Transverse colon (tissue), 4 donors: ENCODE measurements around the gene KLHL13.

Source experiments
- CTCF ChIP-seq, 5 experiments: fragments of 200-600 bp in 3 of 5; fragments of 450-650 bp in 2 of 5; sonication (generic) in 3 of 5; IDR thresholded peaks; 1 replicate in 2 of 5; 2 replicates in 3 of 5; pipeline ENCODE4 v1.5.1; 2016 to 2017; ENCODE audit warnings: antibody characterized with exemption in 5 of 5, inconsistent platforms in 3 of 5, mild to moderate bottlenecking in 2 of 5, moderate library complexity in 1 of 5
- POLR2A ChIP-seq: fragments of 450-650 bp; IDR thresholded peaks from one replicate; pipeline ENCODE4 v1.6.1; 2016; ENCODE audit warnings: antibody characterized with exemption, mild to moderate bottlenecking, moderate library complexity
- POLR2AphosphoS5 ChIP-seq, 3 donors: sonication (generic); formaldehyde crosslinking; IDR thresholded peaks; one replicate each; pipeline ENCODE4 v1.6.1; 2016; ENCODE audit warnings: antibody characterized with exemption in 3 of 3

GRCh38 chrX:118131336-118131735 is 14.7 kb upstream of the KLHL13 start:
- TF ChIP-seq POLR2A (no peak), CTCF (IDR thresholded peaks at IDR 0.05) (no peak), POLR2AphosphoS5 (IDR thresholded peaks at IDR 0.05) (no peak)
